CD14-positive monocyte (primary cell): ENCODE data around the gene DOK4. TPM values are rescaled to one million over a fixed set of nuclear protein-coding genes. Genes with fewer than 3 reads are reported as not detected.

Source experiments
- DNase-seq, 3 donors: peaks; one replicate each; pipeline ENCODE4 v3.0.0-alpha.2; 2011 to 2022
- H2AFZ ChIP-seq: 2 replicates; pipeline ENCODE4 v1.6.0; 2012; ENCODE audit warnings: mild to moderate bottlenecking, low read depth, low read length, inconsistent platforms; ENCODE audit not compliant: insufficient read depth, poor library complexity, severe bottlenecking
- H3K27ac ChIP-seq, 2 donors: 1 replicate in 1 of 2; 2 replicates in 1 of 2; pipeline ENCODE4 v1.5.1; 2012 to 2013; ENCODE audit warnings: low read length in 2 of 2, control low read depth in 1 of 2, inconsistent platforms in 1 of 2, low read depth in 1 of 2, mild to moderate bottlenecking in 1 of 2
- H3K27me3 ChIP-seq, 2 donors: one replicate each; pipeline versions ENCODE4 v1.6.0 to v1.6.1; 2011 to 2013; ENCODE audit warnings: low read length in 2 of 2; ENCODE audit not compliant: control insufficient read depth in 2 of 2, insufficient read depth in 2 of 2
- H3K36me3 ChIP-seq, 2 donors: replicated peaks in 1 of 2; 1 replicate in 1 of 2; 2 replicates in 1 of 2; pipeline versions ENCODE4 v1.5.1 to v1.6.1; 2012 to 2013; ENCODE audit warnings: low read length in 2 of 2, control low read depth in 1 of 2, inconsistent platforms in 1 of 2, mild to moderate bottlenecking in 1 of 2; ENCODE audit not compliant: insufficient read depth in 2 of 2, control insufficient read depth in 1 of 2
- H3K4me1 ChIP-seq, 2 donors: 1 replicate in 1 of 2; 2 replicates in 1 of 2; pipeline versions ENCODE4 v1.5.1 to v1.6.1; 2012 to 2013; ENCODE audit warnings: low read length in 2 of 2, control low read depth in 1 of 2, inconsistent platforms in 1 of 2, mild to moderate bottlenecking in 1 of 2, moderate library complexity in 1 of 2; ENCODE audit not compliant: insufficient read depth in 2 of 2, control insufficient read depth in 1 of 2
- H3K4me2 ChIP-seq: replicated peaks from 2 replicates; pipeline ENCODE3; 2012; ENCODE audit warnings: low read length, moderate library complexity, mild to moderate bottlenecking; ENCODE audit not compliant: poor library complexity, severe bottlenecking; ENCODE audit errors: extremely low read depth
- H3K4me3 ChIP-seq, 3 experiments: fragments of 200-600 bp in 1 of 3; sonication (generic) in 1 of 3; replicated peaks in 1 of 3; 1 replicate in 2 of 3; 2 replicates in 1 of 3; pipeline ENCODE4 v1.5.1; 2011 to 2013; ENCODE audit warnings: low read length in 3 of 3, mild to moderate bottlenecking in 3 of 3, control low read depth in 2 of 3, low read depth in 2 of 3, inconsistent platforms in 1 of 3, moderate library complexity in 1 of 3
- H3K79me2 ChIP-seq: 2 replicates; pipeline ENCODE4 v1.6.0; 2012; ENCODE audit warnings: mild to moderate bottlenecking, control low read depth, inconsistent platforms, low read length, moderate library complexity; ENCODE audit not compliant: insufficient read depth
- H3K9ac ChIP-seq: 2 replicates; pipeline ENCODE4 v1.6.0; 2017; ENCODE audit warnings: low read length, mild to moderate bottlenecking; ENCODE audit not compliant: insufficient read depth, poor library complexity, severe bottlenecking
- H3K9me3 ChIP-seq, 2 donors: replicated peaks in 1 of 2; 1 replicate in 1 of 2; 2 replicates in 1 of 2; pipeline versions ENCODE4 v1.5.1 to v1.6.1; 2012 to 2013; ENCODE audit warnings: low read length in 2 of 2, control low read depth in 1 of 2; ENCODE audit not compliant: control insufficient read depth in 1 of 2, insufficient read depth in 1 of 2
- H4K20me1 ChIP-seq: 2 replicates; pipeline ENCODE4 v1.6.0; 2012; ENCODE audit warnings: mild to moderate bottlenecking, low read length, control low read depth, moderate library complexity; ENCODE audit not compliant: insufficient read depth
- H3K27ac Mint-ChIP-seq, 7 donors: one replicate each; pipeline ENCODE4 v1.8.0; 2020; ENCODE audit warnings: mild to moderate bottlenecking in 7 of 7, mixed read lengths in 7 of 7, moderate library complexity in 6 of 7, inconsistent platforms in 2 of 7
- H3K27me3 Mint-ChIP-seq, 3 donors: one replicate each; pipeline ENCODE4 v1.8.0; 2021 to 2022; ENCODE audit warnings: low read depth in 3 of 3, mild to moderate bottlenecking in 3 of 3, mixed read lengths in 3 of 3, moderate library complexity in 3 of 3, inconsistent platforms in 1 of 3
- H3K36me3 Mint-ChIP-seq, 2 donors: one replicate each; pipeline ENCODE4 v1.8.0; 2020; ENCODE audit warnings: mixed read lengths in 2 of 2, inconsistent platforms in 1 of 2, mild to moderate bottlenecking in 1 of 2
- H3K4me1 Mint-ChIP-seq: one replicate; pipeline ENCODE4 v1.8.0; 2020; ENCODE audit warnings: mild to moderate bottlenecking, mixed read lengths
- H3K4me3 Mint-ChIP-seq, 2 donors: one replicate each; pipeline ENCODE4 v1.8.0; 2020; ENCODE audit warnings: mild to moderate bottlenecking in 2 of 2, mixed read lengths in 2 of 2, moderate library complexity in 1 of 2
- H3K9me3 Mint-ChIP-seq, 7 donors: one replicate each; pipeline ENCODE4 v1.8.0; 2020 to 2022; ENCODE audit warnings: mixed read lengths in 7 of 7, mild to moderate bottlenecking in 6 of 7, moderate library complexity in 6 of 7, inconsistent platforms in 2 of 7
- WGBS: methylation state at CpG from one replicate; pipeline ENCODE4 v1.1.5; 2013; ENCODE audit warnings: missing lambda C conversion rate; ENCODE audit not compliant: insufficient coverage; 5-methylcytosine and 5-hydroxymethylcytosine counted together
- intact Hi-C, 2 donors: fragments of 100-400 bp; cut with micrococcal nuclease; formaldehyde crosslinking; loops; one replicate each; pipeline versions ENCODE4 v1.15.0 to v1.15.1; 2023
- polyA plus RNA-seq, 3 donors: library from polyadenylated mRNA; depleted of rRNA in 1 of 3; unstranded in 2 of 3; stranded (reverse) in 1 of 3; fragments of 300-500 nt in 2 of 3; fragments of >200 nt in 1 of 3; fragmentation: Illumina TruSeq in 2 of 3; gene quantifications; 1 replicate in 2 of 3; 2 replicates in 1 of 3; pipeline ENCODE4 v1.2.3, GENCODE V29; 2012 to 2021
- TF ChIP-seq, protein P1 (sequence below): fragments of 200-600 bp; IDR thresholded peaks from one replicate; pipeline ENCODE4 v1.8.0; 2022; ENCODE audit warnings: antibody characterized with exemption, mild to moderate bottlenecking

DOK4 gene
- polyA plus RNA-seq, 3 donors, result 0.09 to 0.17 TPM; not detected in 1

DNA sequence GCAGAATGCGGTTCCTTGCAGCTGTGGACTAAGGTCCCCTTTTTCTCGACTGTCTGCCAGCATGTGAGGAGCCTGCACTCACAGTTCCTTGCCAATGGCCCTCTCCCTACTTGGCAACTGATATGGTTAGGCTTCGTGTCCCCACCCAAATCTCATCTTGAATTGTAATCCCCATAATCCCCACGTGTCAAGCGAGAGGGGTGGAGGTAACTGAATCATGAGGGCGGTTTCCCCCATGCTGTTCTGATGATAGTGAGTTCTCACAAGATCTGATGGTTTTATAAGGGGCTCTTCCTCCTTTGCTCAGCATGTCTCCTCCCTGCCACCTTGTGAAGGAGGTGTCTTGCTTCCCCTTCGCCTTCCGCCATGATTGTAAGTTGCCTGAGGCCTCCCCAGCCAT lies 59.0 kb downstream of the DOK4 start:
- 100% methylated on average over 1 of the region's 8 CpGs for WGBS

DNA sequence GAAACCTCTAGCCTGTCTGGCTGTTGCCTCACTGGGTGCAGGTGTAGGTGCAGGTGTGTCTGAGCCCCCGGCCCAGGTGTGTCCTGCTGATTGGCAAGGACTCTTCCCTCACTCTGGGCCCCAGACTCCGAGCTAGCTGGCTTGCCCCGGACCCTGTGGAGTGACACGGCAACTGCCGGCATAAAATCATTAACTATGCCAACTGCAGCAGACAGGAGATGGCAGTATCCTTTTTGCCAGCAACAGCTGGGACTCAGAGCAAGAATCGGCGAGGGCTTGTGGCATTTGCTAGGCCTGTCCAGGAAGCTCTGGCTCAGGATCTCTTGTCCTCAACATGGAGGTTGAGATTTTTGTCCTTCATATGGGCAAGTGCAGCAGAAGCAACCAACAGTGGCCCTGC lies 59.9 kb downstream of the DOK4 start:
- H3K79me2 ChIP-seq, result no peaks in the 10 kb centered on the region
- no peaks in the 10 kb centered on the region for H3K4me1 ChIP-seq
- Mint-ChIP-seq H3K27me3 (no peaks in the 10 kb centered on the region), H3K9me3 (peaks cover 0 to under 1% (median 0%) of the 10 kb centered on the region in 7 donors), H3K36me3 (peaks cover 42 to 53% of the 10 kb centered on the region in 2 donors), H3K4me1 (peaks cover 4% of the 10 kb centered on the region), H3K4me3 (no peak overlapping the region), H3K27ac (no peak overlapping the region)
- no peak overlapping the region for H3K9ac ChIP-seq
- WGBS, result 96% methylated on average over 5 of the region's 7 CpGs
- H3K36me3 ChIP-seq, result peaks cover 38 to 50% of the 10 kb centered on the region in 2 donors
- H3K27me3 ChIP-seq, result no peaks in the 10 kb centered on the region
- H3K4me3 ChIP-seq, result no peak overlapping the region
- intact Hi-C loops, result no loop called here
- DNase-seq, result no peak
- H3K9me3 ChIP-seq, result no peaks in the 10 kb centered on the region
- H2AFZ ChIP-seq, result no peak overlapping the region
- TF ChIP-seq, protein P1, sequence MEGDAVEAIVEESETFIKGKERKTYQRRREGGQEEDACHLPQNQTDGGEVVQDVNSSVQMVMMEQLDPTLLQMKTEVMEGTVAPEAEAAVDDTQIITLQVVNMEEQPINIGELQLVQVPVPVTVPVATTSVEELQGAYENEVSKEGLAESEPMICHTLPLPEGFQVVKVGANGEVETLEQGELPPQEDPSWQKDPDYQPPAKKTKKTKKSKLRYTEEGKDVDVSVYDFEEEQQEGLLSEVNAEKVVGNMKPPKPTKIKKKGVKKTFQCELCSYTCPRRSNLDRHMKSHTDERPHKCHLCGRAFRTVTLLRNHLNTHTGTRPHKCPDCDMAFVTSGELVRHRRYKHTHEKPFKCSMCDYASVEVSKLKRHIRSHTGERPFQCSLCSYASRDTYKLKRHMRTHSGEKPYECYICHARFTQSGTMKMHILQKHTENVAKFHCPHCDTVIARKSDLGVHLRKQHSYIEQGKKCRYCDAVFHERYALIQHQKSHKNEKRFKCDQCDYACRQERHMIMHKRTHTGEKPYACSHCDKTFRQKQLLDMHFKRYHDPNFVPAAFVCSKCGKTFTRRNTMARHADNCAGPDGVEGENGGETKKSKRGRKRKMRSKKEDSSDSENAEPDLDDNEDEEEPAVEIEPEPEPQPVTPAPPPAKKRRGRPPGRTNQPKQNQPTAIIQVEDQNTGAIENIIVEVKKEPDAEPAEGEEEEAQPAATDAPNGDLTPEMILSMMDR, result no peak
- H3K4me2 ChIP-seq, result no peak overlapping the region
- no peak overlapping the region for H3K27ac ChIP-seq
- H4K20me1 ChIP-seq, result no peaks in the 10 kb centered on the region

More for the DNA sequence above, 59.0 kb downstream of the DOK4 start:
- Histone ChIP-seq H3K4me2 (no peak overlapping the region), H3K27ac (no peak overlapping the region), H3K9me3 (no peaks in the 10 kb centered on the region), H4K20me1 (no peaks in the 10 kb centered on the region), H3K36me3 (peaks cover 47 to 60% of the 10 kb centered on the region in 2 donors), H3K27me3 (no peaks in the 10 kb centered on the region), H3K79me2 (no peaks in the 10 kb centered on the region), H3K4me3 (no peak overlapping the region), H3K9ac (no peak overlapping the region), H2AFZ (no peak overlapping the region), H3K4me1 (no peaks in the 10 kb centered on the region)
- no peaks in the 10 kb centered on the region for H3K27me3 Mint-ChIP-seq
- no peak overlapping the region for H3K4me3 Mint-ChIP-seq
- intact Hi-C loops, result no loop called here
- no peak for DNase-seq
- H3K4me1 Mint-ChIP-seq, result peaks cover 4% of the 10 kb centered on the region
- peak overlapping the region in 1 of 7 donors; percentile 45 for H3K27ac Mint-ChIP-seq
- H3K36me3 Mint-ChIP-seq, result peaks cover 49 to 63% of the 10 kb centered on the region in 2 donors
- TF ChIP-seq, protein P1, result no peak
- H3K9me3 Mint-ChIP-seq, result no peaks in the 10 kb centered on the region
